Astrocyte (in vitro differentiated cells and primary cell): Measurements from ENCODE around the gene MRTFA. TPM values are rescaled to one million over a fixed set of nuclear protein-coding genes. Genes with fewer than 3 reads are reported as not detected.

Experiments
- DNase-seq: peaks from one replicate; pipeline ENCODE4 v3.0.0-alpha.2; 2010; ENCODE audit warnings: low read depth
- FAIRE-seq: peaks from 2 replicates; lab custom pipeline; 2011; peaks lifted over from hg19 to GRCh38; lab: Jason Lieb, UNC
- H2AFZ ChIP-seq: 2 replicates; pipeline ENCODE4 v1.6.0; 2012; ENCODE audit warnings: low read depth, low read length, inconsistent platforms
- H3K27ac ChIP-seq: 2 replicates; pipeline ENCODE4 v1.5.1; 2011; ENCODE audit warnings: low read depth, low read length, inconsistent platforms
- H3K27me3 ChIP-seq: 2 replicates; pipeline ENCODE4 v1.6.0; 2011; ENCODE audit warnings: low read length, inconsistent platforms; ENCODE audit not compliant: insufficient read depth
- H3K36me3 ChIP-seq: 2 replicates; pipeline ENCODE4 v1.5.1; 2011; ENCODE audit warnings: low read length, inconsistent platforms; ENCODE audit not compliant: insufficient read depth
- H3K4me1 ChIP-seq: 2 replicates; pipeline ENCODE4 v1.5.1; 2011; ENCODE audit warnings: low read length, inconsistent platforms; ENCODE audit not compliant: insufficient read depth
- H3K4me2 ChIP-seq: 2 replicates; pipeline ENCODE4 v1.6.0; 2012; ENCODE audit warnings: low read length, inconsistent platforms
- H3K4me3 ChIP-seq: 2 replicates; pipeline ENCODE4 v1.5.1; 2011; ENCODE audit warnings: low read depth, mild to moderate bottlenecking, low read length, inconsistent platforms; ENCODE audit not compliant: insufficient read depth
- H3K79me2 ChIP-seq: 2 replicates; pipeline ENCODE4 v1.6.0; 2012; ENCODE audit warnings: mild to moderate bottlenecking, low read length, inconsistent platforms; ENCODE audit not compliant: insufficient read depth
- H3K9ac ChIP-seq: 2 replicates; pipeline ENCODE4 v1.6.0; 2012; ENCODE audit warnings: mild to moderate bottlenecking, low read length, inconsistent platforms
- H3K9me3 ChIP-seq: 2 replicates; pipeline ENCODE4 v1.5.1; 2012; ENCODE audit warnings: low read depth, mild to moderate bottlenecking, low read length, inconsistent platforms; ENCODE audit not compliant: insufficient read depth
- H4K20me1 ChIP-seq: 2 replicates; pipeline ENCODE4 v1.6.0; 2012; ENCODE audit warnings: low read length, inconsistent platforms; ENCODE audit not compliant: insufficient read depth
- H3K27ac Mint-ChIP-seq: one replicate; pipeline ENCODE4 v1.8.0; 2021; ENCODE audit warnings: mild to moderate bottlenecking, mixed read lengths; ENCODE audit not compliant: unreplicated experiment
- H3K27me3 Mint-ChIP-seq: one replicate; pipeline ENCODE4 v1.8.0; 2021; ENCODE audit warnings: low read depth, mixed read lengths; ENCODE audit not compliant: unreplicated experiment
- H3K36me3 Mint-ChIP-seq: one replicate; pipeline ENCODE4 v1.8.0; 2021; ENCODE audit warnings: low read depth, mixed read lengths; ENCODE audit not compliant: unreplicated experiment
- H3K4me1 Mint-ChIP-seq: one replicate; pipeline ENCODE4 v1.8.0; 2021; ENCODE audit warnings: low read depth, mixed read lengths; ENCODE audit not compliant: unreplicated experiment
- H3K4me3 Mint-ChIP-seq: one replicate; pipeline ENCODE4 v1.8.0; 2021; ENCODE audit warnings: mild to moderate bottlenecking, moderate library complexity, mixed read lengths; ENCODE audit not compliant: unreplicated experiment
- H3K9me3 Mint-ChIP-seq: one replicate; pipeline ENCODE4 v1.8.0; 2021; ENCODE audit warnings: mild to moderate bottlenecking, mixed read lengths; ENCODE audit not compliant: unreplicated experiment
- CTCF ChIP-seq: IDR thresholded peaks from 2 replicates; pipeline ENCODE4 v1.5.1; 2011; ENCODE audit warnings: low read depth, mild to moderate bottlenecking, inconsistent platforms, low read length, moderate library complexity; ENCODE audit not compliant: insufficient read depth
- EZH2 ChIP-seq: IDR thresholded peaks from 2 replicates; pipeline ENCODE4 v1.6.1; 2012; ENCODE audit warnings: mild to moderate bottlenecking, low read length, inconsistent platforms; ENCODE audit not compliant: insufficient read depth
- total RNA-seq: library from RNA; stranded (reverse); gene quantifications from 2 replicates; pipeline ENCODE4 v1.2.1, GENCODE V29; 2021

The MRTFA gene
- total RNA-seq, 1 donor from 2014 or later, result 74.3 TPM

GRCh38 chr22:40404251-40405177, 232.0 kb downstream of the MRTFA start:
- H3K9me3 Mint-ChIP-seq, result no peaks in the 10 kb centered on the region
- no peak for FAIRE-seq

GRCh38 chr22:40403651-40404050, 232.9 kb downstream of the MRTFA start:
- peaks cover 11% of the 10 kb centered on the region for H3K36me3 ChIP-seq
- no peaks in the 10 kb centered on the region for H3K79me2 ChIP-seq
- H3K4me1 ChIP-seq, result no peaks in the 10 kb centered on the region
- no peak overlapping the region for H3K4me2 ChIP-seq
- FAIRE-seq (no peak), DNase-seq (no peak)
- H2AFZ ChIP-seq, result no peak overlapping the region
- no peak overlapping the region for H3K27ac ChIP-seq
- Mint-ChIP-seq H3K4me3 (no peak overlapping the region), H3K9me3 (no peaks in the 10 kb centered on the region), H3K36me3 (peaks cover 24% of the 10 kb centered on the region), H3K27me3 (no peaks in the 10 kb centered on the region), H3K27ac (no peak overlapping the region), H3K4me1 (peaks cover 4% of the 10 kb centered on the region)
- H3K9me3 ChIP-seq, result no peaks in the 10 kb centered on the region
- TF ChIP-seq CTCF, result no peak
- no peak for TF ChIP-seq EZH2
- H3K4me3 ChIP-seq, result no peak overlapping the region
- no peaks in the 10 kb centered on the region for H3K27me3 ChIP-seq
- no peak overlapping the region for H3K9ac ChIP-seq
- peaks cover 49% of the 10 kb centered on the region for H4K20me1 ChIP-seq

More at GRCh38 chr22:40404251-40405177, 232.0 kb downstream of the MRTFA start:
- no peaks in the 10 kb centered on the region for H3K9me3 ChIP-seq
- peak overlapping the region; percentile 41 for H3K27ac Mint-ChIP-seq
- H3K4me3 Mint-ChIP-seq, result no peak overlapping the region
- H3K36me3 ChIP-seq, result peaks cover 11% of the 10 kb centered on the region
- no peak for DNase-seq
- H3K27ac ChIP-seq, result no peak overlapping the region
- no peaks in the 10 kb centered on the region for H3K27me3 Mint-ChIP-seq
- no peak overlapping the region for H3K4me2 ChIP-seq
- H3K4me1 Mint-ChIP-seq, result peaks cover 2% of the 10 kb centered on the region
- H2AFZ ChIP-seq, result no peak overlapping the region
- no peaks in the 10 kb centered on the region for H3K27me3 ChIP-seq
- H3K4me3 ChIP-seq, result no peak overlapping the region
- no peaks in the 10 kb centered on the region for H3K4me1 ChIP-seq
- peaks cover 24% of the 10 kb centered on the region for H3K36me3 Mint-ChIP-seq
- H3K79me2 ChIP-seq, result no peaks in the 10 kb centered on the region
- TF ChIP-seq EZH2, result no peak
- no peak for TF ChIP-seq CTCF
- peaks cover 54% of the 10 kb centered on the region for H4K20me1 ChIP-seq
- H3K9ac ChIP-seq, result no peak overlapping the region

- no peak overlapping the region for H3K27ac ChIP-seq
- FAIRE-seq (no peak), DNase-seq (no peak)
- Mint-ChIP-seq H3K27me3 (no peaks in the 10 kb centered on the region), H3K27ac (no peak overlapping the region), H3K4me1 (peaks cover 8% of the 10 kb centered on the region), H3K9me3 (no peaks in the 10 kb centered on the region), H3K36me3 (peaks cover 24% of the 10 kb centered on the region), H3K4me3 (no peak overlapping the region)
- no peaks in the 10 kb centered on the region for H3K9me3 ChIP-seq
- H3K27me3 ChIP-seq, result no peaks in the 10 kb centered on the region
- no peak overlapping the region for H3K4me3 ChIP-seq
- peaks cover 11% of the 10 kb centered on the region for H3K36me3 ChIP-seq
- no peak overlapping the region for H3K4me2 ChIP-seq
- TF ChIP-seq EZH2 (no peak), CTCF (no peak)
- no peaks in the 10 kb centered on the region for H3K4me1 ChIP-seq
- H3K79me2 ChIP-seq, result no peaks in the 10 kb centered on the region
- H4K20me1 ChIP-seq, result peaks cover 49% of the 10 kb centered on the region
- H3K9ac ChIP-seq, result no peak overlapping the region
- H2AFZ ChIP-seq, result no peak overlapping the region
These were observed 233.4 kb downstream of the MRTFA start for GRCh38 chr22:40403141-40403540.
